Measurements from ENCODE around the gene CEP164.
"Not testable (repeated sequence)": the region's sequence is repeated elsewhere in the genome, so short reads cannot be mapped to it uniquely, and the experiment has no call there.

Gene CEP164

DNA sequence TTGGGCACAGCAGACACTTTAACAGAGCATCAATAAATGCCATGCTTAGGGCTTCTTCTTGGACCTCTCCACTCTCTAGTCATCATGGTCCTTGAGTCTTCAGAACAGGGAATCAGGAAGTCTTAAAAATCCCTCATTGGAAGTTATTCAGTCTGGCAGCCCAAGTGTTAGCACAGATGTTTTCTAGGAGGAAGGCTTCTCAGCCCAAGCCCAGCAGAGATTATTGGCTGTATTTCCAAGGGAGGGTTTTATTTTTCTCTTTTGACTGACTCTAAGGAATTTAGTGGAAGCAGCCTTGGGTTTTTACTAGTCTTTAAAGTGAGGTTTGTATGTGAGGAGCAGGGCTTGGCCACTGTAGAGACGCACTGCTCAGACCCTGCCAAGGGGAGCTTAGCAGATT is 41.9 kb downstream of the CEP164 start:
- no peak for DNase-seq

DNA sequence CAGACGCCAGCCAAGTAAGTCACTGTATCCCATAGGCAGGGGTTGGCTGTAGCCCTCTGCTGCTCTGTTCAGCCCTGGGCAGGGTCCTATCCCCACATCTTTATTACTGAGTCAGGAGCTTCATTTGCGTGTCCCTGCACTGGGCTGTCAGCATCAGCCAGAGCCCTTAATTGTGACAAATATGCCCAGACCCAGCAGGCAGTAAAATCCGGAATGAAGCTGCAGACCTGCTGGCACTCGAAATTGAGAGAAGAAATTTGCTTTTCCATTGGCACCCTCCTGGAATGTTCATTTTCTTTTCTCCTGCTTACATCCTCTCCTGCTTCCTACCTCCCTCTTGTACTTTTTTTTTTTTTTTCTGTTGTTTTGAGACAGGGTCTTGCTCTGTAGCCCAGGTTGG is 43.8 kb downstream of the CEP164 start:
- no peak for DNase-seq

- DNase-seq, result no peak
Measured at GRCh38 chr11:117374316-117375055, 46.8 kb downstream of the CEP164 start.

DNA sequence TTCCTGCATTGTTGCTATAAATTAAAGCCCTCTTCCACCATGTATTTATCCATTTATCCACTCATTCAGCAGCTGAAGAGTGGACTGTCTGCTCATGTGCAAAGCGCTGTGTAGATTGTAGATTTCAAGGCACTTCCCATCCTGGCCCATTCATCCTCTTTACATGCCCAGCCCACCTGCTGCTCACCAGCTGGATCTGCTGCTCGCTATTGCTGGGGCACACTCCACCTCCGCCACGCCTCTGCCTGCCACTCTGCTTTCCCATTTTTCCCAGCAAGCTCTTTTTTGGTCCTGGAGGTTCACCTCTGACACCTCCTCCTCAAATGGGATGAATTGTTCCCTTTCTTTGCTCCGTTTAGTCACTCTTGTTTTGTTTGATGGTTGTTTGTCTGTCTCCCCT is 48.3 kb downstream of the CEP164 start:
- DNase-seq, result no peak

GRCh38 chr11:117376517-117376916 is 48.9 kb downstream of the CEP164 start:
- no peak for DNase-seq

DNA sequence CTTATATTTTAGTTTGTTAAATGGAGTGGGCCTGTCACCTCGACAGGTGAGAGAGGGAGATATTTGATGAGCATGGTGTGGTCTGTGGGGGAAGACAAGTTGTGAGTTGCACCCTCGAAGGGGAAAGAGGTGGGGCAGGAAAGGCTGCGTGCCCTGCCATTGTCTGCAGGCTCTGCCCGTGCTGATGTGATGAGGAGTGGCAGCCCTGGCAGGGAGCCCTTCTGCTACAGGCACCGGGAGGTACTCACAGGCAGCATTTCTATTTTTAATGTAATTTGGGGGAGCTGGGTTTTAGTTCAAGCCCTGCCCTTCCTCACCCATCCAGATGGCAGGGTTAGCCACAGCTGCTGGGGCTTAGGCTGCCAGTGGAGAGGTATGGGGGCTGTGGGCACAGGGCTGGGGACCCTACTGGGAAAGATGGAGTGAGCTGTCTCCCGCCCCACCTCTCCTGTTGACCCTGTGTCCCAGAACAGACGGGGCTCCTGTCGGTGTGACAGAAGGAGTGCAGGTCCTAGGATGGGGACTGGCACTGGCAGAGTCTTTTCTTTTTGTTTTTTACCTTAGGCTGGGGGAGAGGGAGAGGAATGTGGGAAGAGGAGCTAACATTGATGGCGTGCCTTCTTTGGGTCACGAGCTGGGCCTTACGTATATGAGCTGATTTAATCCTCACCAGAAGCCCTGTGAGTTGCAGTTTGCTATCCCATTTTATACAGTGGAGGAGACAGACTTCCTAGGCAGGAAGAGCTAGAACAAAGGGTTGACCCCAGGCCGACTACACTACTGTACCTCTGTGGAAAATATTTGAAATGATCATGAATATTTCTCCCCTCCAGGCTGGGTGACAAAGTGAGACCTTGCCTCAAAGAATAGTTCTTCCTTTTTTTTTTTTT is 51.6 kb downstream of the CEP164 start:
- no peak for DNase-seq

DNA sequence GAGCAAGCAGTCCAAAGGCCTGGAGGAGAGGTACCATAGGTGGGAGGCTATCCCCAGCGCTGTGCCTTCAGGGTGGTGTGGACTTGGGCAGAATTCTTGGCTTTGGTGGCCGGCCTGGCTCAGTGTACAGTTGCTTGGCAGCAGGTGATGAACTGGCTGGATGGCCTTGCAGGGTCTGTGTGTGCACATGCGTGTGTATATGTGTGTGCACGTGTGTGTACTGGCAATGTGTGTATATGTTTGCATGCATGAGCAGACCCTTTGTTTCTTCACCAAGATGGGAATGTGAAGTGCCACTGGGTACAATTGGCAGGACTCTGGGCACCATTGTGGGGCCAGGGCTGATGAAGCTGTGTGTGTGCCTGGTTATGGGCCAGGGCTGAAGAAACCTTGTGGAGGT is 53.0 kb downstream of the CEP164 start:
- no peak for DNase-seq

GRCh38 chr11:117381481-117382387 is 54.1 kb downstream of the CEP164 start:
- no peak for DNase-seq

- DNase-seq, result no peak
Measured at GRCh38 chr11:117382746-117383145, 55.1 kb downstream of the CEP164 start.

- DNase-seq, result no peak
Measured at GRCh38 chr11:117384045-117384444, 56.4 kb downstream of the CEP164 start.

DNA sequence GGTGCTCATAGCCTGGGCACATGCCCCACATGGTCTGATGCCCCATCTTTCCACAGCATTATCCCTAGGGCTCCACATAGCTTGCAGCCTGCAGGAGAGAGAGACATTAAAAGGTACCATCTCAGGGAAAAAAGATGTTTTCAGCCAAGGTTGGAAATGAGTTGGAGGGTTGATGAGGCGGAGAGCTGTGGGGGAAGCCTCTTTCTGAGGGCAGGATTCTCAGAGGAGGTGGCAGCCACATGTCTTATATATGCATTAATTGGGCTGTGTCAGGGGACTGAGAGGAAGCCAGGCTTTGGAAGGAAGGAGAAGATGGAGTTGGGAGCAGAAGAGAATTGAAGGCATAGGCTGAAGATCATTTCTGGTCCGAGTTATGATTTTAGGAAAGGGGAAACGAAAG is 57.8 kb downstream of the CEP164 start:
- DNase-seq, result no peak

- no peak for DNase-seq
Measured at GRCh38 chr11:117385906-117386305, 58.3 kb downstream of the CEP164 start.

DNA sequence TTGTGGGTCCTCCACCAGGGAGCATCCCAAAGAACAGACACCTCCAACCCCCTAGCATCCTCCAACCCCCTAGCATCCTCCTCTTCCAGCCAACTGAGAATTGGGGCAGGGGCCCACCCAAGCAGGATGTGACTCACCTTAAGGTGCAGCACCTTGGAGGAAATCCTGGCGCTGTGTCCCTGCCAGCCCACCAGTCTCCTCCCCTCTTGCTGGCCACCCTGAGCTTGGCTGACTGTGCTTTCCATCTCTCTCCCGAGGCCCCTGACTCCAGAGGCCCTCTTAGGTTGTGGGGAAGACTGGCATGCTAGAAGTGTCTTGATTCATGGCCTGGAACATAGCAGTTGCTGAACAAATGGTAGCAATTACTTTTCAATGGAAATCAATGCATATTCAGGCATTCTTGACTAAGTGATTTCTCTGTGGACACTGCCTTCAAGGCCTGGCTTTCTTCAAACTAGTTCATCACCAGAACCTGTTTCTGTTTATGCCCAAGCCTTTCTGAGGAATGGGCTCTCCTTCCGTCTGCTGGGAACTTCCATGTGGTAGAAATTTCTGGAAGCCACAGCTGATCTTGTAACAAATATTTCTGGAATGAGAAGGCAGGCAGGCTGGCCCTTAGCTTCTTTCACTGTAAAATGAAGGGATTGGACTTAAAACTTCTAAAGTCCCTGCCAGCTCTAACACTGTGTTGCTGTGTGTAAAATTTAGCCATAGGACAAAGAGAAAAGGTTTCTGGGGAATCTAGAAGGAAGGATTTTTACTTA is 60.5 kb downstream of the CEP164 start:
- no peak for DNase-seq

DNA sequence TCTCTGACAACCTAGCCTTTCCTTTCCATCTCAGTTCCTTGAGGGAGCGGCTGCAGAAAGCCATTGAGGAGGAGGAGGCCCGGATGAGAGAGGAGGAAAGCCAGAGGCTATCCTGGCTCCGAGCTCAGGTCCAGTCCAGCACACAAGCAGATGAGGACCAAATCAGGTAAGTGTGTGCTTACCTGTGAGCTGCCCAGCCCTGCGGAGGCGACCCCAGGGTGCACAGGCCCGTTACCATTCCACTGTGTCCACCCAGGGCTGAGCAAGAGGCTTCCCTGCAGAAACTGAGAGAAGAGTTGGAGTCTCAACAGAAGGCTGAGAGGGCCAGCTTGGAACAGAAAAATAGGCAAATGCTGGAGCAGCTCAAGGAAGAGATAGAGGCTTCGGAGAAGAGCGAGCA is 63.1 kb downstream of the CEP164 start:
- DNase-seq, result no peak

DNA sequence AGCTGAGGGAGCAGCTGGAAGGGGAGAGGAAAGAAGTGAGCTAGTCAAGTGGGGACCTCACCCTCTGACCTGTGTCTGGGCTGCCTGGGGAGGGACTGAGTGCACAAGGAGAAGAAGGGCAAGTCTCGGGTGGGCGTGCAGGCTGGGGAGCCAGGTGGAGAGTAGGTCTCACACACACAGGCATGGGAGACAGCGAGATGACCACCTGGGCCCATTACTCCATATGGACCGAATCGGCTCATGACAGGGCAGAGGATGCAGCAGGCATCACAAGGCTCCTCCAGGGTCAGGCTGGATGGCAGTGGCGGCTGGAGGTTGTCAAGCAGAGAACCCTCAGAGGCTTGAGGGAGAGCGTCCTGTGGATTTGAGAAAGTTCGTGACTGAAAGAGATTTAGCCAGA is 63.5 kb downstream of the CEP164 start:
- no peak for DNase-seq

- no peak for DNase-seq
Measured at GRCh38 chr11:117392001-117392690, 64.5 kb downstream of the CEP164 start.

GRCh38 chr11:117392979-117393378 is 65.3 kb downstream of the CEP164 start:
- no peak for DNase-seq

- no peak for DNase-seq
Measured at GRCh38 chr11:117394221-117394925, 66.7 kb downstream of the CEP164 start.

GRCh38 chr11:117395476-117395875 is 67.8 kb downstream of the CEP164 start:
- no peak for DNase-seq

DNA sequence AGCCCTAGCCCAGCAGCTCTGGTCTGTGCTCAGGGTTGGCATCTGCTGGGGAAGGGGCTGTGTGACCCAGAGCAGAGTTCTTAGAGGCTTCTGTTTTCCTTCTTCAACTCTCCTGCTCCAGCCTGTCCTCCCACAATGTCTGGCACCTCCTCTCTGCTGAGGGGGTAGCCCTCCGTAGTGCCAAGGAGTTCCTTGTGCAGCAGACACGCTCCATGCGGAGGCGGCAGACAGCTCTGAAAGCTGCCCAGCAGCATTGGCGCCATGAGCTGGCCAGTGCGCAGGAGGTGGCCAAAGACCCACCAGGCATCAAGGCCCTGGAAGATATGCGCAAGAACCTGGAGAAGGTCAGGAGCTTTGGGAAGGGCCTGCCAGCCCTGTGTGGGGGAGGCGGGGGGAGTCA is 69.3 kb downstream of the CEP164 start:
- DNase-seq, result no peak

GRCh38 chr11:117398618-117399017 is 71.0 kb downstream of the CEP164 start:
- DNase-seq, result not testable (repeated sequence)
